MV-4-11 (cell line): ENCODE results near the gene CSNK2A3.

Experiments used
- DNase-seq: peaks from one replicate; lab custom pipeline; 2025; lab: John Stamatoyannopoulos, UW

CSNK2A3 gene

GRCh38 chr11:11335043-11335442 lies 18.0 kb downstream of the CSNK2A3 start:
- no peak for DNase-seq

- DNase-seq = no peak
These were observed 18.4 kb downstream of the CSNK2A3 start for GRCh38 chr11:11334607-11335006.

- DNase-seq = no peak
These were observed 20.8 kb downstream of the CSNK2A3 start for GRCh38 chr11:11332141-11332710.

GRCh38 chr11:11329062-11329806 lies 23.8 kb downstream of the CSNK2A3 start:
- DNase-seq = no peak

- no peak for DNase-seq
These were observed 29.0 kb downstream of the CSNK2A3 start for GRCh38 chr11:11324090-11324489.

- DNase-seq = no peak
These were observed 30.9 kb downstream of the CSNK2A3 start for GRCh38 chr11:11322101-11322500.

- DNase-seq = no peak
These were observed 32.2 kb downstream of the CSNK2A3 start for GRCh38 chr11:11320825-11321224.

GRCh38 chr11:11318961-11319360 lies 34.1 kb downstream of the CSNK2A3 start:
- DNase-seq = peak; percentile 95

- DNase-seq = no peak
These were observed 34.6 kb downstream of the CSNK2A3 start for GRCh38 chr11:11318461-11318860.

- DNase-seq = no peak
These were observed 36.3 kb downstream of the CSNK2A3 start for GRCh38 chr11:11316651-11317230.

GRCh38 chr11:11313902-11314692 lies 39.0 kb downstream of the CSNK2A3 start:
- no peak for DNase-seq

- peak; percentile 77 for DNase-seq
These were observed 39.6 kb downstream of the CSNK2A3 start for GRCh38 chr11:11313426-11313825.

GRCh38 chr11:11312738-11313137 lies 40.3 kb downstream of the CSNK2A3 start:
- no peak for DNase-seq

- DNase-seq = peak; percentile 100
These were observed 41.9 kb downstream of the CSNK2A3 start for GRCh38 chr11:11311169-11311568.

- DNase-seq = peak; percentile 32
These were observed 43.1 kb downstream of the CSNK2A3 start for GRCh38 chr11:11309906-11310305.

GRCh38 chr11:11308249-11308648 lies 44.8 kb downstream of the CSNK2A3 start:
- DNase-seq = no peak

GRCh38 chr11:11306855-11307254 lies 46.2 kb downstream of the CSNK2A3 start:
- DNase-seq = peak; percentile 21

- DNase-seq = no peak
These were observed 48.5 kb downstream of the CSNK2A3 start for GRCh38 chr11:11304550-11304949.

GRCh38 chr11:11302565-11302964 lies 50.5 kb downstream of the CSNK2A3 start:
- no peak for DNase-seq
